ENCODE data around the gene LY6G6F.

LY6G6F gene

DNA sequence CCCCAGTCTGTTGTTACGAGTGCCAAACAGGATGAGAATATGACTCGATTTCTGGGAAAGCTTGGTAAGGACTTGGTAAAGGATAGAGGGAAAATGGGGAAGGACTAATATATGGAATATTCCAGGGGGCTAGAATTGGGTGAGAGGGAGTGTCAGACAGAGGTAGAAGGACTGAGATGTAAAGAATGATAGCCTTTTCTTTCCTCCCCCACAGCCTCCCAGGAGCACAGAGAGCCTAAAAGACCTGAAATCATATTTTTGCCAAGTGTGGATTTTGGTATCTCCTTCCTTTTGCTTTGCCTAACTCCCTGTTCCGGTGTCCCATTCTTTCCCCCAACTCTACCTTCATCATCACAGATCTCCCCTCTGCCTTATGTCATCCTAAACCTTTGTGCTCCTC lies 36.2 kb downstream of the LY6G6F start:
- no peak for DNase-seq

DNA sequence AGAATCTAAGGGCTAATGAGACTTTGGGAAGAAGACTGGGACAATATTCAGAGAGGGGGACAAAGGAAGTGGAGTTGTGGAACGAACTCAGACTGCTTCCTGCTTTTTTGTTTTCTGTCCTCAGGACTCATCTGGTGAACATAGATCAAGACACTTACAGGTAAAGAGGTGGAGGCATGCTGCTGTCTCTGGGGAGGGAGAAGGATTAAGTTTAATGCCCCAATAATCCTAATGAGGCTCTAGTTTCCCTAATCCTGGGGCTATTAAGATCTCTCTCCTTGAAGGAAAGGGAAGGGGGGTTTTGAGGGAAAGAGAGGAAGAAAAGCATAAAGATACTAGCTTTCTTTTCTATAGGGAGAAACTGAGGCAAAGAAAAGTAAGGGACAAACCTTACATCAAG lies 37.8 kb downstream of the LY6G6F start:
- no peak for DNase-seq

DNA sequence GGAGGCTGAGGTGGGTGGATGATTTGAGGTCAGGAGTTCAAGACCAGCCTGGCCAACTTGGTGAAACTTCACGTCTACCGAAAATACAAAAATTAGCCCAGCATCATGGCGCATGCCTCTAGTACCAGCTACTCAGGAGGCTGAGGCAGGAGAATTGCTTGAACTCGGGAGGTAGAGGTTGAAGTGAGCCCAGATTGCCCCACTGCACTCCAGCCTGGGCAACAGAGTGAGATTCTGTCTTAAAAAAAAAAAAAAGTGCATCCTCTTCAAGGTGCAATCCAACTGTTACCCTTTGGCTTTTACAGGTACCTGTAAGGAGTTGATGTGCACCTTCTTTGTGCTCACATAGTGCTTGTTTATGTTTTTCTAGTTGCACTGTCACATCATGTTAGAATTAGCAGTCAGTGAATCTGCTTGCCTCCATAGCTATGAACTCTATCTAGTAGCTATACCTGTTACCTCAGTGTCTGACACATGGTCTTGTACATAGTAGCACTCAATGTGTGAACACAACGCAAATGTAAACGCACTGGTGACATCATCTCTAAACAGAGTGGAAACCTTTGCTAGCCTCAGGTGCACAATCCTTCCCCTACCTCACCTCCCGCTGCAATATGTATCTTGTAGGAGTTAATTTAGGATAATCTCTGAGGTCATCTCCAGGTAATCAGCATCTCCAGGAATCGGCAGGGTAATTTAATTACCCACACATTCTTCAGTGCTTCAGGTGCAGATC lies 42.8 kb downstream of the LY6G6F start:
- no peak for DNase-seq

DNA sequence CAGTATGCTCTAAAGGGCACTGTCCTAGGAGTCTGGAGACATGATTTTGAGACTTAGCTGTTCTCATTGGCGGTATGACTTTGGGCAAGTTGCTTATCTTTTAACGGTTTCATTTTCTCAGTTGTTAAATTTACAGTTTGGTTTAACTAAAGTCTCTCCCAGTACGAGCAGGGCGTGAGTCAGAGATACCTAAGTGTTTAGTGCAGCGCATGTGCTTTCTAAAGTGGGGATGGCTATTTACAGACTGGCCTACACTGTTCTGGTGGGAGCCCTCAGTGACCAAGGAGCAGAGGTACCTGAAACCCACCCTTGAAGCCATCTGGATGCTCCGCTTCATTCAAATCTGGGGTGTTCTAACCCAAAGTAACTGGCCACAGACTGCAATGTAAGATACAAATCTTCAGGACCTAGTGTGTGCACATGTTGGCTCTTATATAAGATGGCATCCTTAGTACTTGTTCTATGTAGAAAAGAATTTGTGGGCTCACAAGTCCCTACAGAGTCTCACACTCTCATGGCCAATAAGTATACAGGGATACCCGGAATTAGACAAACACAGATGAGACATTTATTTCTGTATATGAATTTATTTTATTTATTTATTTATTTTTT lies 43.9 kb downstream of the LY6G6F start:
- no peak for DNase-seq

DNA sequence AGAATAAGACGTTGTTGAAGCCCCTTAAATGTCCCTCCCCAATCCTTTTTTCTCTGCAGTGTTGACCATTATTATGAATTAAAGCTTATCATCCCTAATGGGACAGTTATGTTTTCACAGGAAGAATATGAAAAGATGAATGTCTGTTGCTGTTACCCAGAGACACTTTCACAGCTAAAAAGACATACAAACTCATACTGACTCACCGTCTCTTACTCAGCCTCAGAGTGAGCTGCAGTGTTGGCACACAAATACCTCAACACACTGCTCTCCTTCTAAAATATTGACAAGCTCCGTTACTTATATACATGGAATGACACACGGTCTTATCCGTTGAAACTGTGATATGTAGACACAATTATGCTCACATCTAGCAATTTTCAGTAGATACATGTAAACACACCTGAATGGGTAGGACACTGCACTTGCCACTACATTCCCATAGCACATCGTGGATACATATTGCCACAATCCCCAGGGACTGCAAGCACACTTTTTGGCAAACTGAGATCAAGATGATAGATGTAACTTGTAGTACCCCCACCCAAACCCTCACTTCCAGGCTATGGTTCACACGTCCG lies 46.2 kb downstream of the LY6G6F start:
- no peak for DNase-seq

DNA sequence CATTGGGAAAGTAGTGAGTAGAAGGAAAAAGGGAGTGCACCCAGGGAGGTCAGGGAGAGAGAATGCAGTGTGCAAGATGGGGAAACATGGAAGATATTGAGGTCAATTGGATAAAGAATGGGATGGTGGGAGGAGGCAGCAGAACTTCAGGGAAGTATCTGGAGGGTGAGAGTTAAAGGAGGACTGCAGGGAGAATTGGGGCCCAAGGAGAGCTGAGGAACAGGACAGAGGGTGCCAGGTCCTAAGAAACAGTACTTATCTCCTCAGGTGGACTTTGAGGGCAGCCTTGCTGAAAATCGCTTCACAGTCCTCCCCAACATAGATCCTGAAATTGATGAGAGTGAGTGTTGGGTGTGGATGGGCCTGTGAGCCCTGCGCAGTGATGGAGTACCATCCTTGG lies 51.6 kb downstream of the LY6G6F start:
- DNase-seq, result no peak
